OCI-LY7 (cell line): ENCODE data around the gene ZCCHC13.

Experiments used
- EZH2phosphoT487 ChIP-seq: fragments of 200-600 bp; sonication (generic); IDR thresholded peaks from 2 replicates; pipeline ENCODE4 v1.6.1; 2018; ENCODE audit warnings: low read depth, borderline replicate concordance, mild to moderate bottlenecking, mixed run types, antibody characterized with exemption, low read length, moderate library complexity, mixed read lengths
- TF ChIP-seq, protein P1 (sequence below): fragments of 200-600 bp; sonication (generic); conservative IDR thresholded peaks from 2 replicates; pipeline ENCODE4 v1.5.1; 2014; ENCODE audit warnings: mild to moderate bottlenecking, antibody characterized with exemption, low read length, moderate library complexity, mixed read lengths

DNA sequence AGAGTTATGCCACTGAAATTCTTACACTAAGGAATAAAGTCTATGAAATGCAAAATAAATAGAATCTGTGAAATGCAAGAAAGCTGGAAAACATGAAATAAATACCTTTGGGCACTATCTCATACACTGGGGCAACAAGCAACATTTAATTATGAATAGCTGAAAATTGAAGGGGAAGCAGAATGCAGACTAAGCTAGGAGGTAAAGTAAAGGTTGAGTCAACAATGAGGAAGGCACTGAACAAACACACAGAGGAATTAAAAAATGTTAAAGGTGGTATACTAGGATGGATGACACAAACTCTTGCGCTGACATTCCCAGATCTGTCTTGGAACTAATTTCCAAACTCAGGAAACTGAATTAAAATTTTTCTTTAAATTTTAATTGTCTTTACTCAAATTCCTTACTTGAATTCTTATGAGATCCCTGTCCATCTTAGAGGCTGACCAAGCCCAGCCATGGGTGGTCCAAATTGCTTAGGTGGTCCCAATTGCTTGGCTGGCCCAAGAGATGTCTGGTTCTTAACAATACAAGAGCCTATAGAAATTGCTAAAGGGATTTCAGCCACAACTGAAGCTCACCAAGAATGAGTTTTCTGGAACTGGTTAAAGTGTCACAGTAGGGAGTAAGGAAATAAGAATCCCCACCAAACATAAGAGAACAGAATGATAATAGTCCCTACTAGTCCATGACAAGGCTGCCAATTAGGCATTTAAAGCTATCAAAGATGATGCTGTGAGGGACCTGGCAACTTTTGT lies 41.3 kb upstream of the ZCCHC13 start:
- TF ChIP-seq, protein P1, sequence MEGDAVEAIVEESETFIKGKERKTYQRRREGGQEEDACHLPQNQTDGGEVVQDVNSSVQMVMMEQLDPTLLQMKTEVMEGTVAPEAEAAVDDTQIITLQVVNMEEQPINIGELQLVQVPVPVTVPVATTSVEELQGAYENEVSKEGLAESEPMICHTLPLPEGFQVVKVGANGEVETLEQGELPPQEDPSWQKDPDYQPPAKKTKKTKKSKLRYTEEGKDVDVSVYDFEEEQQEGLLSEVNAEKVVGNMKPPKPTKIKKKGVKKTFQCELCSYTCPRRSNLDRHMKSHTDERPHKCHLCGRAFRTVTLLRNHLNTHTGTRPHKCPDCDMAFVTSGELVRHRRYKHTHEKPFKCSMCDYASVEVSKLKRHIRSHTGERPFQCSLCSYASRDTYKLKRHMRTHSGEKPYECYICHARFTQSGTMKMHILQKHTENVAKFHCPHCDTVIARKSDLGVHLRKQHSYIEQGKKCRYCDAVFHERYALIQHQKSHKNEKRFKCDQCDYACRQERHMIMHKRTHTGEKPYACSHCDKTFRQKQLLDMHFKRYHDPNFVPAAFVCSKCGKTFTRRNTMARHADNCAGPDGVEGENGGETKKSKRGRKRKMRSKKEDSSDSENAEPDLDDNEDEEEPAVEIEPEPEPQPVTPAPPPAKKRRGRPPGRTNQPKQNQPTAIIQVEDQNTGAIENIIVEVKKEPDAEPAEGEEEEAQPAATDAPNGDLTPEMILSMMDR, result no peak
- no peak for TF ChIP-seq EZH2phosphoT487
